Right cardiac atrium (tissue), 5 donors: Measurements from ENCODE around the gene LILRA1. TPM values are rescaled to one million over a fixed set of nuclear protein-coding genes. Genes with fewer than 3 reads are reported as not detected.
"Not testable (repeated sequence)": the region's sequence is repeated elsewhere in the genome, so short reads cannot be mapped to it uniquely, and the experiment has no call there.

Experiments
- ATAC-seq, 2 donors: fragments of 200-7000 bp; cut with Tn5 transposase; one replicate each; pipeline versions ENCODE4 v1.8.0 to v1.9.1; 2020; ENCODE audit warnings: moderate library complexity in 2 of 2, mild to moderate bottlenecking in 1 of 2
- DNase-seq, 3 donors: peaks; one replicate each; pipeline ENCODE4 v3.0.0-alpha.2; 2020
- H3K27ac ChIP-seq: one replicate; pipeline ENCODE4 v1.5.1; 2013; ENCODE audit warnings: mild to moderate bottlenecking, low read length, control low read depth, moderate library complexity
- H3K27me3 ChIP-seq: one replicate; pipeline ENCODE4 v1.6.1; 2013; ENCODE audit not compliant: control insufficient read depth, insufficient read depth
- H3K4me1 ChIP-seq: one replicate; pipeline ENCODE4 v1.6.1; 2013; ENCODE audit warnings: low read length; ENCODE audit not compliant: control insufficient read depth, insufficient read depth
- H3K4me3 ChIP-seq: one replicate; pipeline ENCODE4 v1.5.1; 2013; ENCODE audit warnings: low read length, control low read depth
- H3K9me3 ChIP-seq: one replicate; pipeline ENCODE4 v1.6.1; 2013; ENCODE audit warnings: low read length; ENCODE audit not compliant: control insufficient read depth
- WGBS: extraction: QIAGEN DNeasy Blood & Tissue Kit; methylation state at CpG from one replicate; pipeline ENCODE4 v1.1.7; 2013; 5-methylcytosine and 5-hydroxymethylcytosine counted together
- intact Hi-C, 4 donors: fragments of 100-400 bp; cut with DNase I; formaldehyde crosslinking; loops; one replicate each; pipeline versions ENCODE4 v1.11.0 to v1.14.0; 2022 to 2023
- polyA plus RNA-seq: library from polyadenylated mRNA; stranded (reverse); fragments of 200-250 nt; gene quantifications from one replicate; pipeline ENCODE4 v1.2.3, GENCODE V29; 2013
- total RNA-seq, 4 donors: library from RNA; stranded (reverse); fragmentation: NEBNext Ultra II Directional; extraction: Animal tissue kit (Norgen Biotek cat#: 25700); gene quantifications; one replicate each; pipeline ENCODE4 v1.2.1, GENCODE V29; 2021
- donor health status: healthy with polysubstance abuse.
- donor health status: DM: no; HTN: yes; CAD: no.
- donor health status: DM: no; HTN: no; CAD: no.
- donor health status: DM: no; HTN: yes; CAD: no; lungs with severe emphysema.
- donor health status: DM: yes; HTN: yes; CAD: no.

The LILRA1 gene
- total and polyA plus RNA-seq, 5 donors: 0.20 to 1.5 (median 0.82) TPM

GRCh38 chr19:54608792-54609191 is 15.4 kb downstream of the LILRA1 start:
- Histone ChIP-seq H3K27me3 (no peaks in the 10 kb centered on the region), H3K4me1 (no peaks in the 10 kb centered on the region), H3K9me3 (peaks cover 1% of the 10 kb centered on the region), H3K4me3 (no peak overlapping the region), H3K27ac (no peak overlapping the region)
- peak in 2 of 3 donors; percentile 62 to 63 for DNase-seq
- no peak for ATAC-seq
- intact Hi-C loops: no loop called here
- WGBS: 83% methylated on average over 15 of the region's 15 CpGs

- H3K27me3 ChIP-seq: no peaks in the 10 kb centered on the region
- 86% methylated on average over 26 of the region's 26 CpGs for WGBS
- H3K4me1 ChIP-seq: no peaks in the 10 kb centered on the region
- intact Hi-C loops: no loop called here
- no peak overlapping the region for H3K4me3 ChIP-seq
- DNase-seq: peak in 1 of 3 donors; percentile 41
- no peak for ATAC-seq
- peaks cover 1% of the 10 kb centered on the region for H3K9me3 ChIP-seq
- H3K27ac ChIP-seq: no peak overlapping the region
Measured at GRCh38 chr19:54609356-54609791, 15.9 kb downstream of the LILRA1 start.

GRCh38 chr19:54612428-54612827 is 19.0 kb downstream of the LILRA1 start:
- WGBS: 81% methylated on average over 1 of the region's 1 CpG
- no peak for ATAC-seq

GRCh38 chr19:54614726-54615125 is 21.3 kb downstream of the LILRA1 start:
- Histone ChIP-seq H3K4me3 (no peak overlapping the region), H3K27ac (no peak overlapping the region), H3K9me3 (peaks cover 1% of the 10 kb centered on the region), H3K4me1 (no peaks in the 10 kb centered on the region), H3K27me3 (no peaks in the 10 kb centered on the region)
- intact Hi-C loops: no loop called here
- no peak for DNase-seq
- 81% methylated on average over 1 of the region's 1 CpG for WGBS
- ATAC-seq: no peak

More at GRCh38 chr19:54612428-54612827, 19.0 kb downstream of the LILRA1 start:
- Histone ChIP-seq H3K9me3 (peaks cover 1% of the 10 kb centered on the region), H3K27ac (no peak overlapping the region), H3K4me3 (no peak overlapping the region), H3K27me3 (no peaks in the 10 kb centered on the region), H3K4me1 (no peaks in the 10 kb centered on the region)
- no peak for DNase-seq
- intact Hi-C loops: no loop called here

- Histone ChIP-seq H3K4me3 (no peak overlapping the region), H3K27me3 (no peaks in the 10 kb centered on the region), H3K4me1 (no peaks in the 10 kb centered on the region), H3K9me3 (peaks cover 1% of the 10 kb centered on the region), H3K27ac (no peak overlapping the region)
- ATAC-seq (no peak), DNase-seq (no peak)
- intact Hi-C loops: no loop called here
- WGBS: 60% methylated on average over 3 of the region's 3 CpGs
Measured at GRCh38 chr19:54616057-54616456, 22.6 kb downstream of the LILRA1 start.

- Histone ChIP-seq H3K27ac (no peak overlapping the region), H3K9me3 (no peaks in the 10 kb centered on the region), H3K4me3 (no peak overlapping the region), H3K27me3 (no peaks in the 10 kb centered on the region), H3K4me1 (no peaks in the 10 kb centered on the region)
- intact Hi-C loops: no loop called here
- DNase-seq (peak in 1 of 3 donors; percentile 1), ATAC-seq (no peak)
- 45% methylated on average over 5 of the region's 5 CpGs for WGBS
Measured at GRCh38 chr19:54616821-54617560, 23.6 kb downstream of the LILRA1 start.

GRCh38 chr19:54620464-54620863 is 27.0 kb downstream of the LILRA1 start:
- 68% methylated on average over 4 of the region's 4 CpGs for WGBS
- DNase-seq: no peak
- H3K27me3 ChIP-seq: no peaks in the 10 kb centered on the region
- no peaks in the 10 kb centered on the region for H3K4me1 ChIP-seq
- no peak overlapping the region for H3K27ac ChIP-seq
- H3K4me3 ChIP-seq: no peak overlapping the region
- ATAC-seq: no peak
- no peaks in the 10 kb centered on the region for H3K9me3 ChIP-seq
- intact Hi-C loops: no loop called here

- 61% methylated on average over 4 of the region's 4 CpGs for WGBS
- Histone ChIP-seq H3K27ac (no peak overlapping the region), H3K27me3 (no peaks in the 10 kb centered on the region), H3K9me3 (no peaks in the 10 kb centered on the region), H3K4me1 (no peaks in the 10 kb centered on the region), H3K4me3 (no peak overlapping the region)
- intact Hi-C loops: no loop called here
- DNase-seq: no peak
- no peak for ATAC-seq
Measured at GRCh38 chr19:54622431-54622830, 29.0 kb downstream of the LILRA1 start.

GRCh38 chr19:54624234-54624633 is 30.8 kb downstream of the LILRA1 start:
- H3K27me3 ChIP-seq, H3K4me1 ChIP-seq, H3K4me3 ChIP-seq, H3K9me3 ChIP-seq, DNase-seq, H3K27ac ChIP-seq, ATAC-seq, intact Hi-C loops: not testable (repeated sequence)
- 69% methylated on average over 10 of the region's 10 CpGs for WGBS

- H3K27ac ChIP-seq, ATAC-seq, H3K27me3 ChIP-seq, DNase-seq, H3K4me1 ChIP-seq, H3K9me3 ChIP-seq, intact Hi-C loops, H3K4me3 ChIP-seq: not testable (repeated sequence)
- WGBS: 73% methylated on average over 9 of the region's 15 CpGs
Measured at GRCh38 chr19:54624934-54625730, 31.7 kb downstream of the LILRA1 start.

- intact Hi-C loops: no loop called here
- no peak for ATAC-seq
Measured at GRCh38 chr19:54626757-54627156, 33.3 kb downstream of the LILRA1 start.

More at GRCh38 chr19:54626757-54627156, 33.3 kb downstream of the LILRA1 start:
- H3K27me3 ChIP-seq: no peaks in the 10 kb centered on the region
- no peaks in the 10 kb centered on the region for H3K9me3 ChIP-seq
- H3K4me1 ChIP-seq: no peaks in the 10 kb centered on the region
- no peak for DNase-seq
- WGBS: 78% methylated on average over 8 of the region's 8 CpGs
- no peak overlapping the region for H3K4me3 ChIP-seq
- no peak overlapping the region for H3K27ac ChIP-seq
